ENCODE results near the gene D2HGDH. TPM values are rescaled to one million over a fixed set of nuclear protein-coding genes. Genes with fewer than 3 reads are reported as not detected.

The D2HGDH gene
- total and polyA plus RNA-seq, 2 of the 13 experiments (the other 11 are each of a cell fraction or from before 2014, with no cell fraction given) = 19.2 to 20.3 TPM

- no peak for TF ChIP-seq CAMTA2 (CRISPR knock-in tag; IDR thresholded peaks at IDR 0.05; ENCODE audit: borderline replicate concordance)
- no peak for TF ChIP-seq HHEX (CRISPR knock-in tag; IDR thresholded peaks at IDR 0.05)
- TF ChIP-seq POGZ (CRISPR knock-in tag; IDR thresholded peaks at IDR 0.05) = 0 out of 2 replicates have a peak, but pooled peaks have one; percentile 34
- TF ChIP-seq KMT2B (CRISPR knock-in tag; IDR thresholded peaks at IDR 0.05) = no peak
- no peak for TF ChIP-seq SRSF9 (IDR thresholded peaks at IDR 0.05; ENCODE audit: borderline replicate concordance, insufficient read depth, low read depth, low read length, poor library complexity, severe bottlenecking)
- 0 out of 2 replicates have a peak, but pooled peaks have one; percentile 63 for TF ChIP-seq CSRNP2 (CRISPR knock-in tag; conservative IDR thresholded peaks at IDR 0.05; ENCODE audit: low read depth)
- TF ChIP-seq ZFP36L2 (CRISPR knock-in tag; IDR thresholded peaks at IDR 0.05) = no peak
- 0 out of 2 replicates have a peak, but pooled peaks have one; percentile 86 for TF ChIP-seq ZNF569 (CRISPR knock-in tag; IDR thresholded peaks at IDR 0.05; ENCODE audit: borderline replicate concordance)
- peak; percentile 94 for TF ChIP-seq TARDBP (CRISPR knock-in tag; IDR thresholded peaks at IDR 0.05)
- no peak for TF ChIP-seq CEBPB (IDR thresholded peaks at IDR 0.05; ENCODE audit: borderline replicate concordance, low read depth, low read length)
- TF ChIP-seq TCF7 (IDR thresholded peaks at IDR 0.05; ENCODE audit: low read depth) = no peak
- TF ChIP-seq RARA (CRISPR knock-in tag; IDR thresholded peaks at IDR 0.05) = peak; percentile 18; the same call in 1 of the 2 replicates
- TF ChIP-seq ZNF629 (CRISPR knock-in tag; conservative IDR thresholded peaks at IDR 0.05) = peak; percentile 22; the same call in 1 of the 2 replicates
- TF ChIP-seq ZFAT (CRISPR knock-in tag; conservative IDR thresholded peaks at IDR 0.05) = peak; percentile 78; the same call in 1 of the 2 replicates
- TF ChIP-seq ISX (CRISPR knock-in tag; conservative IDR thresholded peaks at IDR 0.05) = 0 out of 2 replicates have a peak, but pooled peaks have one; percentile 18
- no peak; the same call in 1 of the 2 replicates for TF ChIP-seq ZNF761 (CRISPR knock-in tag; conservative IDR thresholded peaks at IDR 0.05)
- peak; percentile 95 for TF ChIP-seq YY1 (IDR thresholded peaks at IDR 0.05; ENCODE audit: insufficient read depth, insufficient replicate concordance, low read depth, low read length)
- peak; percentile 93 for TF ChIP-seq ZBTB3 (CRISPR knock-in tag; IDR thresholded peaks at IDR 0.05; ENCODE audit: borderline replicate concordance, low read depth)
- no peak for TF ChIP-seq MIXL1 (CRISPR knock-in tag; IDR thresholded peaks at IDR 0.05)
- peak; percentile 97; the same call in 1 of the 2 replicates for TF ChIP-seq ZFP82 (CRISPR knock-in tag; IDR thresholded peaks at IDR 0.05; ENCODE audit: borderline replicate concordance)
- 0 out of 2 replicates have a peak, but pooled peaks have one; percentile 60 for TF ChIP-seq REL (CRISPR knock-in tag; conservative IDR thresholded peaks at IDR 0.05)
- TF ChIP-seq ZBTB44 (CRISPR knock-in tag; IDR thresholded peaks at IDR 0.05) = no peak; the same call in 1 of the 2 replicates
- no peak for TF ChIP-seq ZFP62 (CRISPR knock-in tag; IDR thresholded peaks at IDR 0.05)
- TF ChIP-seq PHF8 (CRISPR knock-in tag; IDR thresholded peaks at IDR 0.05) = peak; percentile 61
- TF ChIP-seq ZNF225 (CRISPR knock-in tag; IDR thresholded peaks at IDR 0.05) = peak; percentile 89
- peak; percentile 77 for TF ChIP-seq GABPA (IDR thresholded peaks at IDR 0.05; ENCODE audit: low read depth, low read length)
- TF ChIP-seq GABPA (CRISPR knock-in tag; IDR thresholded peaks at IDR 0.05; ENCODE audit: low read depth) = peak; percentile 37
- TF ChIP-seq ZNF367 (CRISPR knock-in tag; IDR thresholded peaks at IDR 0.05; ENCODE audit: borderline replicate concordance) = peak; percentile 22; the same call in 1 of the 2 replicates
- peak; percentile 94 for TF ChIP-seq ZNF607 (CRISPR knock-in tag; IDR thresholded peaks at IDR 0.05; ENCODE audit: borderline replicate concordance)
Measured at GRCh38 chr2:241701399-241702154, 32.9 kb upstream of the D2HGDH start, which contains the start of gene ING5 (continued).

All from HepG2 (cell line).